Stomach (tissue), 9 donors: Measurements from ENCODE around the gene NCK2. TPM values are rescaled to one million over a fixed set of nuclear protein-coding genes. Genes with fewer than 3 reads are reported as not detected.

Experiments used
- DNase-seq, 2 donors: peaks; one replicate each; pipeline versions ENCODE4 v3.0.0 to v3.0.0-alpha.2; 2013 to 2019
- H3K27ac ChIP-seq, 5 donors: fragments of 200-600 bp in 4 of 5; sonication (generic) in 4 of 5; one replicate each; pipeline ENCODE4 v1.5.1; 2013 to 2019; ENCODE audit warnings: mild to moderate bottlenecking in 1 of 5, moderate library complexity in 1 of 5
- H3K27me3 ChIP-seq, 3 donors: fragments of 200-600 bp; sonication (generic); one replicate each; pipeline ENCODE4 v1.5.1; 2017 to 2019; ENCODE audit warnings: mixed run types in 1 of 3
- H3K36me3 ChIP-seq, 4 donors: fragments of 200-600 bp; sonication (generic); 1 replicate in 3 of 4; 2 replicates in 1 of 4; pipeline ENCODE4 v1.5.1; 2016 to 2019
- H3K4me1 ChIP-seq, 4 donors: fragments of 200-600 bp; sonication (generic); one replicate each; pipeline ENCODE4 v1.5.1; 2016 to 2019
- H3K4me3 ChIP-seq, 4 donors: fragments of 200-600 bp; sonication (generic) in 3 of 4; one replicate each; pipeline ENCODE4 v1.5.1; 2016 to 2019; ENCODE audit warnings: mild to moderate bottlenecking in 1 of 4
- H3K9me3 ChIP-seq, 4 donors: fragments of 200-600 bp; sonication (generic); one replicate each; pipeline ENCODE4 v1.5.1; 2016 to 2019
- CTCF ChIP-seq, 7 experiments: fragments of 450-650 bp in 4 of 7; fragments of 200-600 bp in 3 of 7; sonication (generic) in 3 of 7; IDR thresholded peaks; one replicate each; pipeline ENCODE4 v1.5.1; 2016 to 2019; ENCODE audit warnings: antibody characterized with exemption in 7 of 7, control low read depth in 2 of 7, mild to moderate bottlenecking in 1 of 7
- EP300 ChIP-seq: sonication (generic); formaldehyde crosslinking; IDR thresholded peaks from one replicate; pipeline ENCODE4 v1.6.1; 2017; ENCODE audit warnings: antibody characterized with exemption
- POLR2A ChIP-seq, 4 donors: fragments of 450-650 bp; IDR thresholded peaks; one replicate each; pipeline ENCODE4 v1.6.1; 2016; ENCODE audit warnings: antibody characterized with exemption in 4 of 4, control low read depth in 2 of 4, mild to moderate bottlenecking in 1 of 4, moderate library complexity in 1 of 4
- POLR2AphosphoS5 ChIP-seq, 3 donors: sonication (generic); formaldehyde crosslinking; IDR thresholded peaks; one replicate each; pipeline ENCODE4 v1.6.1; 2016; ENCODE audit warnings: antibody characterized with exemption in 3 of 3
- WGBS, 5 donors: extraction: QIAGEN DNeasy Blood & Tissue Kit in 3 of 5; methylation state at CpG; one replicate each; pipeline versions ENCODE4 v1.1.5 to v1.1.7; 2013 to 2018; 5-methylcytosine and 5-hydroxymethylcytosine counted together
- intact Hi-C: fragments of 100-400 bp; cut with DNase I; formaldehyde crosslinking; loops from one replicate; pipeline ENCODE4 v1.15.1; 2023; ENCODE audit warnings: low total_unique reads
- polyA plus RNA-seq, 3 donors: library from polyadenylated mRNA; stranded (reverse); fragments of 200-250 nt; gene quantifications; one replicate each; pipeline ENCODE4 v1.2.3, GENCODE V29; 2013
- total RNA-seq, 5 donors: library from RNA; depleted of rRNA; stranded (reverse); fragments of >200 nt; gene quantifications; one replicate each; pipeline versions ENCODE4 v1.1.0 to v1.2.3, GENCODE V29; 2014 to 2016
- donor health status: healthy with polysubstance abuse.
- donor health status: Bipolar disorder and iron deficiency.
- donor health status: healthy.

Gene NCK2
- total and polyA plus RNA-seq, 8 donors = 23.1 to 88.9 (median 42.6) TPM

- no peaks in the 10 kb centered on the region for H3K36me3 ChIP-seq
- H3K4me3 ChIP-seq = no peak overlapping the region
- intact Hi-C loops = no loop called here
- no peaks in the 10 kb centered on the region for H3K9me3 ChIP-seq
- no peaks in the 10 kb centered on the region for H3K27me3 ChIP-seq
- TF ChIP-seq POLR2AphosphoS5 (IDR thresholded peaks at IDR 0.05) (no peak), POLR2A (IDR thresholded peaks at IDR 0.05) (no peak), EP300 (no peak), CTCF (IDR thresholded peaks at IDR 0.05) (no peak)
- DNase-seq = no peak
- H3K27ac ChIP-seq = no peak overlapping the region
- WGBS, 5 donors = 69 to 82% (median 71%) methylated on average over 3 of the region's 3 CpGs
- peaks cover 0 to 10% (median 0%) of the 10 kb centered on the region in 4 donors for H3K4me1 ChIP-seq
Measured at GRCh38 chr2:105906481-105906880, 161.8 kb downstream of the NCK2 start.

- WGBS, 5 donors = 42 to 57% (median 50%) methylated on average over 4 of the region's 4 CpGs
- intact Hi-C loops = no loop called here
- peak in 1 of 2 donors; percentile 34 for DNase-seq
- Histone ChIP-seq H3K4me3 (no peak overlapping the region), H3K4me1 (peaks cover 0 to 10% (median 0%) of the 10 kb centered on the region in 4 donors), H3K36me3 (no peaks in the 10 kb centered on the region), H3K9me3 (no peaks in the 10 kb centered on the region), H3K27ac (no peak overlapping the region), H3K27me3 (no peaks in the 10 kb centered on the region)
- TF ChIP-seq CTCF (IDR thresholded peaks at IDR 0.05) = no peak
- TF ChIP-seq POLR2AphosphoS5 (IDR thresholded peaks at IDR 0.05) = no peak
- no peak for TF ChIP-seq EP300
- TF ChIP-seq POLR2A (IDR thresholded peaks at IDR 0.05) = no peak
Measured at GRCh38 chr2:105907184-105907583, 162.5 kb downstream of the NCK2 start.

GRCh38 chr2:105909215-105909614 is 164.5 kb downstream of the NCK2 start:
- 47 to 70% (median 68%) methylated on average over 4 of the region's 4 CpGs for WGBS, 5 donors
- H3K27ac ChIP-seq = peak overlapping the region in 1 of 5 donors; percentile 17
- no peak for DNase-seq
- peaks cover 0 to 6% (median 3%) of the 10 kb centered on the region in 4 donors for H3K9me3 ChIP-seq
- no peak overlapping the region for H3K4me3 ChIP-seq
- peaks cover 0 to 10% (median 0%) of the 10 kb centered on the region in 4 donors for H3K4me1 ChIP-seq
- TF ChIP-seq POLR2A (IDR thresholded peaks at IDR 0.05) = no peak
- TF ChIP-seq CTCF (IDR thresholded peaks at IDR 0.05) = no peak
- no peak for TF ChIP-seq EP300
- no peak for TF ChIP-seq POLR2AphosphoS5 (IDR thresholded peaks at IDR 0.05)
- intact Hi-C loops = no loop called here
- no peaks in the 10 kb centered on the region for H3K27me3 ChIP-seq
- H3K36me3 ChIP-seq = no peaks in the 10 kb centered on the region

GRCh38 chr2:105910497-105911238 is 166.0 kb downstream of the NCK2 start:
- Histone ChIP-seq H3K27me3 (no peaks in the 10 kb centered on the region), H3K9me3 (peaks cover 0 to 20% (median 12%) of the 10 kb centered on the region in 4 donors), H3K27ac (no peak overlapping the region), H3K36me3 (no peaks in the 10 kb centered on the region), H3K4me3 (no peak overlapping the region), H3K4me1 (peaks cover 0 to 10% (median 0%) of the 10 kb centered on the region in 4 donors)
- TF ChIP-seq POLR2A (IDR thresholded peaks at IDR 0.05) = no peak
- TF ChIP-seq POLR2AphosphoS5 (IDR thresholded peaks at IDR 0.05) = no peak
- no peak for TF ChIP-seq CTCF (IDR thresholded peaks at IDR 0.05)
- no peak for TF ChIP-seq EP300
- no peak for DNase-seq
- WGBS, 5 donors = 74 to 88% (median 85%) methylated on average over 13 of the region's 13 CpGs
- intact Hi-C loops = no loop called here
